BJ (cell line): ENCODE data around the gene CCDC117. TPM values are rescaled to one million over a fixed set of nuclear protein-coding genes. Genes with fewer than 3 reads are reported as not detected.
"Not testable (repeated sequence)": the region's sequence is repeated elsewhere in the genome, so short reads cannot be mapped to it uniquely, and the experiment has no call there.

Experiments used
- CTCF ChIA-PET: fragments of 350-600 bp; formaldehyde crosslinking; extraction: SDS; loops from one replicate; lab custom pipeline; 2021; ENCODE audit warnings: antibody characterized with exemption, inconsistent platforms; lab: Yijun Ruan, JAX
- POLR2A ChIA-PET: fragments of 300-600 bp; sonication (Branson Sonifier 250); formaldehyde crosslinking; extraction: SDS; loops from one replicate; lab custom pipeline; 2021; ENCODE audit warnings: antibody characterized with exemption; lab: Charles Lee
- DNase-seq: peaks from one replicate; pipeline ENCODE4 v3.0.0-alpha.2; 2011; ENCODE audit warnings: low read depth
- H3K27me3 ChIP-seq: 2 replicates; pipeline ENCODE4 v1.6.0; 2011; ENCODE audit warnings: low read length; ENCODE audit not compliant: control insufficient read depth, insufficient read depth
- H3K36me3 ChIP-seq: 2 replicates; pipeline ENCODE4 v1.5.1; 2011; ENCODE audit warnings: low read length; ENCODE audit not compliant: control insufficient read depth, insufficient read depth
- H3K4me3 ChIP-seq: 2 replicates; pipeline ENCODE4 v1.5.1; 2011; ENCODE audit warnings: low read depth, mild to moderate bottlenecking, control low read depth, low read length
- CTCF ChIP-seq: IDR thresholded peaks from 2 replicates; pipeline ENCODE4 v1.5.1; 2011; ENCODE audit warnings: low read depth, mild to moderate bottlenecking, control low read depth, inconsistent platforms, low read length, moderate library complexity; ENCODE audit not compliant: insufficient read depth
- polyA plus RNA-seq: library from polyadenylated mRNA; depleted of rRNA; stranded (reverse); fragments of >200 nt; gene quantifications from 2 replicates; pipeline ENCODE4 v1.2.3, GENCODE V29; 2011

The CCDC117 gene
- polyA plus RNA-seq, 1 experiment: 4.5 TPM

- no peaks in the 10 kb centered on the region for H3K36me3 ChIP-seq
- TF ChIP-seq CTCF: no peak
- ChIA-PET POLR2A (interaction anchor here (0.6 kb wide), 1 partner anchor 804 kb away, joined by 3 read pairs; no protein-coding TSS in a partner anchor), CTCF (interaction anchor here (0.9 to 3.7 kb wide), 5 partner anchors 10 to 219 kb away, joined by 3 to 33 read pairs (median 5); no protein-coding TSS in a partner anchor)
- DNase-seq: no peak
- H3K27me3 ChIP-seq: no peaks in the 10 kb centered on the region
- no peak overlapping the region for H3K4me3 ChIP-seq
These were observed 47.0 kb downstream of the CCDC117 start for GRCh38 chr22:28819253-28820096.

- H3K36me3 ChIP-seq: no peaks in the 10 kb centered on the region
- H3K4me3 ChIP-seq: no peak overlapping the region
- TF ChIP-seq CTCF: no peak
- no peak for DNase-seq
- CTCF ChIA-PET: interaction anchor here (0.9 to 3.7 kb wide), 3 partner anchors 9 to 220 kb away, joined by 3 to 33 read pairs (median 5); no protein-coding TSS in a partner anchor
- POLR2A ChIA-PET: no interaction called here
- H3K27me3 ChIP-seq: no peaks in the 10 kb centered on the region
These were observed 48.4 kb downstream of the CCDC117 start for GRCh38 chr22:28820885-28821284.

- Histone ChIP-seq H3K4me3 (no peak overlapping the region), H3K36me3 (no peaks in the 10 kb centered on the region), H3K27me3 (no peaks in the 10 kb centered on the region)
- POLR2A ChIA-PET: no interaction called here
- no peak for TF ChIP-seq CTCF
- CTCF ChIA-PET: interaction anchor here (3.7 kb wide), 1 partner anchor 8 kb away, joined by 33 read pairs; no protein-coding TSS in a partner anchor
- no peak for DNase-seq
These were observed 49.0 kb downstream of the CCDC117 start for GRCh38 chr22:28821452-28821851.

GRCh38 chr22:28822930-28823551 is 50.5 kb downstream of the CCDC117 start:
- TF ChIP-seq CTCF: no peak

GRCh38 chr22:28824455-28824854 is 52.0 kb downstream of the CCDC117 start:
- CTCF ChIA-PET: interaction anchor here (1.0 to 9.0 kb wide), 2 partner anchors 9 to 224 kb away, joined by 3 to 154 read pairs; no protein-coding TSS in a partner anchor
- H3K27me3 ChIP-seq, H3K4me3 ChIP-seq, DNase-seq, POLR2A ChIA-PET, H3K36me3 ChIP-seq: not testable (repeated sequence)

More at GRCh38 chr22:28822930-28823551, 50.5 kb downstream of the CCDC117 start:
- ChIA-PET CTCF (interaction anchor here (0.7 kb wide), 1 partner anchor 858 kb away, joined by 3 read pairs; no protein-coding TSS in a partner anchor), POLR2A (no interaction called here)
- Histone ChIP-seq H3K36me3 (no peaks in the 10 kb centered on the region), H3K27me3 (no peaks in the 10 kb centered on the region), H3K4me3 (no peak overlapping the region)
- DNase-seq: no peak

- DNase-seq, POLR2A ChIA-PET, H3K36me3 ChIP-seq, H3K27me3 ChIP-seq, H3K4me3 ChIP-seq: not testable (repeated sequence)
- CTCF ChIA-PET: interaction anchor here (9.0 kb wide), 1 partner anchor 226 kb away, joined by 154 read pairs; no protein-coding TSS in a partner anchor
These were observed 53.9 kb downstream of the CCDC117 start for GRCh38 chr22:28826430-28826829.
